Loucy (cell line): ENCODE data around the gene SLC25A13.

Experiments used
- EZH2phosphoT487 ChIP-seq: fragments of 200-600 bp; IDR thresholded peaks from 2 replicates; pipeline ENCODE4 v1.6.1; 2018; ENCODE audit warnings: antibody characterized with exemption, mild to moderate bottlenecking, moderate library complexity, borderline replicate concordance
- TF ChIP-seq, protein P1 (sequence below): fragments of 200-600 bp; sonication (generic); conservative IDR thresholded peaks from 2 replicates; pipeline ENCODE4 v1.5.1; 2014; ENCODE audit warnings: mild to moderate bottlenecking, antibody characterized with exemption, low read length

DNA sequence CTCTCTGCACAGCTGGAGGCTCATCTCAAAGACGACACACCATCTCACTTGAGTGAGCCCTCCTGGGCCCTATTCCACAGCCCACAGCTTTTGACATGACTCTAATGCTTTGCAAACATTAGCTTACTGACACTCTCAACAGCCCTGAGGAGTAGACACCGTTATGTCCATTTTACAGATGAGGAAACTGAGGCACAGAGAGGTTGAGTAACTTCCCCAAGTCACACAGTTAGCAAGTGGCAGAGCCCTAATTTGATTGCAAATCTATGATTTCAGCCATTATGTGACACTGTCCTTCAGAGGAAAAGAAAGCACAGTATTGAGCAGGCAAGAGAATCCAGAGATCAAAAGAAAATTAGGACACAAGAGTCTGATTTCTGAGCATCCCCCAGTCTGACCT, 16.0 kb downstream of the SLC25A13 start:
- TF ChIP-seq, protein P1, sequence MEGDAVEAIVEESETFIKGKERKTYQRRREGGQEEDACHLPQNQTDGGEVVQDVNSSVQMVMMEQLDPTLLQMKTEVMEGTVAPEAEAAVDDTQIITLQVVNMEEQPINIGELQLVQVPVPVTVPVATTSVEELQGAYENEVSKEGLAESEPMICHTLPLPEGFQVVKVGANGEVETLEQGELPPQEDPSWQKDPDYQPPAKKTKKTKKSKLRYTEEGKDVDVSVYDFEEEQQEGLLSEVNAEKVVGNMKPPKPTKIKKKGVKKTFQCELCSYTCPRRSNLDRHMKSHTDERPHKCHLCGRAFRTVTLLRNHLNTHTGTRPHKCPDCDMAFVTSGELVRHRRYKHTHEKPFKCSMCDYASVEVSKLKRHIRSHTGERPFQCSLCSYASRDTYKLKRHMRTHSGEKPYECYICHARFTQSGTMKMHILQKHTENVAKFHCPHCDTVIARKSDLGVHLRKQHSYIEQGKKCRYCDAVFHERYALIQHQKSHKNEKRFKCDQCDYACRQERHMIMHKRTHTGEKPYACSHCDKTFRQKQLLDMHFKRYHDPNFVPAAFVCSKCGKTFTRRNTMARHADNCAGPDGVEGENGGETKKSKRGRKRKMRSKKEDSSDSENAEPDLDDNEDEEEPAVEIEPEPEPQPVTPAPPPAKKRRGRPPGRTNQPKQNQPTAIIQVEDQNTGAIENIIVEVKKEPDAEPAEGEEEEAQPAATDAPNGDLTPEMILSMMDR = no peak
- TF ChIP-seq EZH2phosphoT487 = no peak
